Lower lobe of right lung (tissue), 2 donors: Measurements from ENCODE around the gene CTAG1A. TPM values are rescaled to one million over a fixed set of nuclear protein-coding genes. Genes with fewer than 3 reads are reported as not detected.

Experiments
- ATAC-seq, 2 donors: fragments of 200-7000 bp; cut with Tn5 transposase; one replicate each; pipeline ENCODE4 v1.9.1; 2020 to 2022; ENCODE audit warnings: mild to moderate bottlenecking in 2 of 2, moderate library complexity in 2 of 2
- DNase-seq: peaks from one replicate; pipeline ENCODE4 v3.0.0-alpha.2; 2020
- H3K27ac ChIP-seq: fragments of 200-600 bp; one replicate; pipeline ENCODE4 v1.8.0; 2022
- H3K27me3 ChIP-seq: fragments of 200-600 bp; one replicate; pipeline ENCODE4 v1.8.0; 2022; ENCODE audit warnings: low read depth
- H3K36me3 ChIP-seq: fragments of 200-600 bp; one replicate; pipeline ENCODE4 v1.8.0; 2022; ENCODE audit warnings: mild to moderate bottlenecking
- H3K4me1 ChIP-seq: fragments of 200-600 bp; one replicate; pipeline ENCODE4 v1.8.0; 2022
- H3K4me3 ChIP-seq: fragments of 200-600 bp; one replicate; pipeline ENCODE4 v1.8.0; 2022; ENCODE audit warnings: mild to moderate bottlenecking
- H3K9me3 ChIP-seq: fragments of 200-600 bp; one replicate; pipeline ENCODE4 v1.8.0; 2022
- intact Hi-C: fragments of 100-400 bp; cut with DNase I; formaldehyde crosslinking; loops from one replicate; pipeline ENCODE4 v1.11.0; 2022
- total RNA-seq: library from RNA; stranded (reverse); fragmentation: NEBNext Ultra II Directional; extraction: Animal tissue kit (Norgen Biotek cat#: 25700); gene quantifications from one replicate; pipeline ENCODE4 v1.2.1, GENCODE V29; 2021
- TF ChIP-seq, protein P1 (sequence below): fragments of 200-600 bp; IDR thresholded peaks from one replicate; pipeline ENCODE4 v1.8.0; 2022; ENCODE audit warnings: antibody characterized with exemption, mild to moderate bottlenecking
- donor health status: DM: no; HTN: yes; CAD: no; lungs with severe emphysema.

Gene CTAG1A
- total RNA-seq, 1 donor from 2014 or later: not detected

DNA sequence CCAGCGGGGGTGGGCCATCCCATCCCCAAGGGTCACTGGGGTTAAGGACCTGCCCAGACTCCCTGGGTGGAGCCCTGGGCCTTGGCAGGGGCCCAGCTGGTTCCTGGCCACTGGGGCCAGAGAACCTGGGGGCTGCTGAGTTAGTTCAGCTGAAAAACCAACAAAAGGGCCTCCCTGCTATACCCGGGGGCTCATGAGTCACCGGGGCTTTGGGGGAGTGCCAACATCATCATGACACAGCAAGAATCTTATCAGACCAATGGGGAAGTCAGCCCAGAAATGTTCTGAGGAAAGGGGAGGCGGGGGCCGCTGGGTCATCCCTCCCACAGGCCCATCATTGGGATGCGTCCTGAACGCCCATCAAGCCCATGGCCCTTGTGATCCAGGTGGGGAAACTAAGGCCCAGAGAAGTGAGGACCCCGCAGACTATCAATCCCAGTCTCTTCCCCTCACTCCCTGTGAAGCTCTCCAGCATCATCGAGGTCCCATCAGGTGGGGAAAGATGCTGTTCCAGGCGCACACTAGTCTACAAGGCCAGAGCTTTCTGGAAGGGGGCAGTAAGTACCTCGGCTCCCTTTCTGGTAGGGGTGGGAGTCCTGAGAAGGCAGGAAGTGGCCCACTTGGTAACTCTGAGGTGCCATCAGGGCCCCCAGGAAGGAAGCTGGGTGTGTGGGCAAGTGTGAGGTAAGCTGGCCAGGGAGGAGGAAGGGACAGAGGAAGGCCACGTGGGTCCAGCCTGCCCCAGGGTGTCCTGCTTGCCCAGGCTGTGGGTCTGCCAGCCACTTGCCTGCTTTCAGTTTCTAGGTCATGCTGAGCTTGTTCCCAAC lies 42.8 kb upstream of the CTAG1A start:
- no peaks in the 10 kb centered on the region for H3K9me3 ChIP-seq
- peak; percentile 43 to 51 for ATAC-seq
- TF ChIP-seq, protein P1, sequence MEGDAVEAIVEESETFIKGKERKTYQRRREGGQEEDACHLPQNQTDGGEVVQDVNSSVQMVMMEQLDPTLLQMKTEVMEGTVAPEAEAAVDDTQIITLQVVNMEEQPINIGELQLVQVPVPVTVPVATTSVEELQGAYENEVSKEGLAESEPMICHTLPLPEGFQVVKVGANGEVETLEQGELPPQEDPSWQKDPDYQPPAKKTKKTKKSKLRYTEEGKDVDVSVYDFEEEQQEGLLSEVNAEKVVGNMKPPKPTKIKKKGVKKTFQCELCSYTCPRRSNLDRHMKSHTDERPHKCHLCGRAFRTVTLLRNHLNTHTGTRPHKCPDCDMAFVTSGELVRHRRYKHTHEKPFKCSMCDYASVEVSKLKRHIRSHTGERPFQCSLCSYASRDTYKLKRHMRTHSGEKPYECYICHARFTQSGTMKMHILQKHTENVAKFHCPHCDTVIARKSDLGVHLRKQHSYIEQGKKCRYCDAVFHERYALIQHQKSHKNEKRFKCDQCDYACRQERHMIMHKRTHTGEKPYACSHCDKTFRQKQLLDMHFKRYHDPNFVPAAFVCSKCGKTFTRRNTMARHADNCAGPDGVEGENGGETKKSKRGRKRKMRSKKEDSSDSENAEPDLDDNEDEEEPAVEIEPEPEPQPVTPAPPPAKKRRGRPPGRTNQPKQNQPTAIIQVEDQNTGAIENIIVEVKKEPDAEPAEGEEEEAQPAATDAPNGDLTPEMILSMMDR: no peak
- H3K27me3 ChIP-seq: no peaks in the 10 kb centered on the region
- H3K4me3 ChIP-seq: peak overlapping the region; percentile 14
- peaks cover 39% of the 10 kb centered on the region for H3K4me1 ChIP-seq
- H3K36me3 ChIP-seq: no peaks in the 10 kb centered on the region
- intact Hi-C loops: no loop called here
- peak; percentile 73 for DNase-seq
- H3K27ac ChIP-seq: peak overlapping the region; percentile 78

DNA sequence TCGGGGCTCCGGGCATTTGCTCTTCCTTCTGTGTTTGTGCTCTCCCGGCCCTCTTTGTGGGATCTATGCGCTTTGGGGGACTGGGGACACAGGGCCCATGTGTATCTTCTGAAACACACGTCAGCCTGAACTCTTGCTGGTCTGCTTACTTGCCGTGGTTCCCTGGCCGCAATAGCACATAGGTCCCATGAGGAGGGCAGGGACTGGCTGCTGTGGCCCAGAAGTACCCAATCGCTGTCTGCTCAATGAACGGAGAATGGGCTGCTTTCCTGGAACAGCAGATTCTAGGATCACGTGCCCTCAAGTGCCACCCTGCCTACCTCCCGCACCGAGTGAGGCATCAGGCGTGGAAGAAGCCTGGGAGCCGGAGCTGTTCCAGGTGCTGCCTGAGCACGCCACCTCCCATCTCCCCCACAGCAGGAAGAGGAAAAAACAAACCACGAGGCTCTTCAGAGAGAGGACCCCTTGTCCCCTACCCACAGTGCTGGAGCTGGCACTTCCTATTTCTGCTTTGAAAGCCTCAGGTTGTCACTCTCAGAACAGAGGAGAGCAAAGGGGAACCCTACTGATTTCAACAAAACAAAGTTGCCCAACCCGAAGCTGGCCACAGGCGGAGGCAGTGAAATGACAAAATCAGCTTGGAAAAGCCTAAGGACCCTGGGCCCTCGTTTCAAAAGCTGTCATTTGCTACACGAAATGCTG lies 42.1 kb upstream of the CTAG1A start:
- DNase-seq (peak; percentile 71), ATAC-seq (peak; percentile 3 to 13)
- Histone ChIP-seq H3K4me3 (peak overlapping the region; percentile 14), H3K27me3 (no peaks in the 10 kb centered on the region), H3K4me1 (peaks cover 39% of the 10 kb centered on the region), H3K27ac (peak overlapping the region; percentile 78), H3K9me3 (no peaks in the 10 kb centered on the region), H3K36me3 (no peaks in the 10 kb centered on the region)
- intact Hi-C loops: no loop called here
- TF ChIP-seq, protein P1: no peak

DNA sequence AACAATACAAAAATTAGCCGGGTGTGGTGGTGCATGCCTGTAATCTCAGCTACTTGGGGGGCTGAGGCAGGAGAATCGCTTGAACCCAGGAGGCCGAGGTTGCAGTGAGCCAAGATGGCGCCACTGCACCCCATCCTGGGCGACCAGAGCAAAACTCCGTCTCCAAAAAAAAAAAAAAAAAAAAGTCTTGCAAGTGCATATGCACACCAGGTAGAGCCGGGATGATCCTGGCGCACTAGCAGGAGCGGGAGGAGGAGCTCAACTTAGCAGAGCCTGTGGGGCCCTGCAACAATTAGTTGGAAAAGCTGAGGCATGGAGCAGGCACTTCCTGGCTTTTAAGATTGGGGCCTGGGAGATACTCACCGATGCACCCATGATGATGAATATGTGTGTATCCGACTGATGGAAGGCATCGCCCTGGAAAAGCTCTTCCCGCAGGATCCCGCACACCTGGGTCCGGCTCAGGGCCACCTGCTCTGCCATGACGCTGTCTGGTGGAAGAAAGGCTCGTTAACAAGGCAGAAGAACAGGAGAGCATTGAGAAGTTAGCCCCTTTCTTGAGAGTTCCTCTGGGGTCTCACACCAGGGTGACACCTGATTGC lies 39.2 kb upstream of the CTAG1A start:
- H3K4me1 ChIP-seq: peaks cover 51% of the 10 kb centered on the region
- ATAC-seq (no peak), DNase-seq (no peak)
- TF ChIP-seq, protein P1: no peak
- intact Hi-C loops: no loop called here
- H3K27me3 ChIP-seq: no peaks in the 10 kb centered on the region
- H3K4me3 ChIP-seq: peak overlapping the region; percentile 70
- no peak overlapping the region for H3K27ac ChIP-seq
- no peaks in the 10 kb centered on the region for H3K9me3 ChIP-seq
- H3K36me3 ChIP-seq: no peaks in the 10 kb centered on the region

DNA sequence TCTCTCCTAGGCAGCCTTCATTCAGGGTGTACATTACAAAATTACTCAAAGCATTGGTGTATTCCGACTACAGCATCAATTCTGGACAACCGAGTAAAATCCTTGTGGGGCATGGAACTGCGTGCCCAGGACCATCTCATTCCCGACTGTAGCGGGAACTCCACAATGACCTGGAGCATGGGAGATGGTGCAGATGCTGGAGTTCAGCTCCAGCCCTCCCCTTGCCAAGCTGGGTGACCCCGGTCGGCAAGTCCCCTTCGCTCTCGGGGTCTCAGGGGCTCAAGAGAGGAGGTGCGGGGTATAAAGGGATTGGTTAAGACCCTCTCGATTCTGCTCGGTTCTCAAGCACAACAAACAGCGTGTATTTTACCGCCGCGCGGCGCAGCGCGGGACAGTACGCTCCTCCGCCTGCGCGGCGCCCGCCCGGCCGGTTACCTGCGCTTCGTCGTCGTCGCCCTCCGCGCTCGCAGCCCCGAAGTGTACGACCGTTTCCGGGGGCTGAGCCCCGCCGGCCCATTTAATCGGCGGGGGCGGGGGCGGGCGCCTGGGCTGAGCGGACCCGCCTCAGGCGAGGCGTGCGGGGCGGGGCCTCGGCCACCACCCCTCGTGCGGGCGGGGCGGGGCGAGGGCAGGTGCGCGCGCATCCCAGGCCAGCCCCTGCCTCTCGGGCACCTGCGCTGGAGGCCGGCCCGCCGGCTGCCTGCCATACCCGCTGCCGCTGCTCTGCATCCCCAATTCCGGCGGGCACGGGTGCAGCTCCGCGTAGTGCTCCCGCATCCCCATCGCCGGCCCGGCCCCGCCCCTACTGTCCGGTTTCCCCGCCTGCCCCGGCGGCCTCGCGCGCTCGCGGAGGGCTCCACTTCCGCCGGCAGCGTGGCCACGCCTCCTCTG lies 38.3 kb upstream of the CTAG1A start, which contains the start of gene G6PD:
Gene G6PD (minus strand): TSS at position 493 of the 891 bp plus-strand sequence. CDS start 691 bp downstream, outside the sequence.
- peaks cover 45% of the 10 kb centered on the region for H3K4me1 ChIP-seq
- TF ChIP-seq, protein P1: no peak
- H3K9me3 ChIP-seq: no peaks in the 10 kb centered on the region
- H3K27me3 ChIP-seq: no peaks in the 10 kb centered on the region
- DNase-seq (peak; percentile 79), ATAC-seq (peak; percentile 88 to 91)
- intact Hi-C loops: no loop called here
- H3K27ac ChIP-seq: peak within 1 kb of the TSS; percentile 87
- peak within 1 kb of the TSS; percentile 70 for H3K4me3 ChIP-seq
- no peaks in the 10 kb centered on the region for H3K36me3 ChIP-seq
